HCT116 (cell line): Measurements from ENCODE around the gene TMC1.

Experiments used
- CEBPB ChIP-seq: IDR thresholded peaks from 2 replicates; pipeline ENCODE4 v1.6.1; 2012; ENCODE audit warnings: low read depth
- EZH2 ChIP-seq: fragments of 200-600 bp; sonication (generic); IDR thresholded peaks from 2 replicates; pipeline ENCODE4 v1.6.1; 2017; ENCODE audit warnings: antibody characterized with exemption, mixed run types
- EZH2phosphoT487 ChIP-seq: fragments of 200-600 bp; IDR thresholded peaks from 2 replicates; pipeline ENCODE4 v1.6.1; 2018; ENCODE audit warnings: antibody characterized with exemption, borderline replicate concordance
- POLR2A ChIP-seq: IDR thresholded peaks from 2 replicates; pipeline ENCODE4 v1.7.0; 2011; ENCODE audit warnings: borderline replicate concordance; ENCODE audit not compliant: insufficient read depth, insufficient read length; ENCODE audit errors: extremely low read depth
- POLR2AphosphoS5 ChIP-seq: IDR thresholded peaks from 2 replicates; pipeline ENCODE4 v1.6.1; 2011; ENCODE audit warnings: mild to moderate bottlenecking, low read depth, low read length, moderate library complexity
- TF ChIP-seq, protein P1 (sequence below), 3 experiments: fragments of 200-600 bp in 1 of 3; sonication (generic) in 1 of 3; IDR thresholded peaks in 2 of 3; conservative IDR thresholded peaks in 1 of 3; 2 replicates each; pipeline ENCODE4 v1.5.1; 2012 to 2017; ENCODE audit warnings: low read depth in 2 of 3, low read length in 2 of 3, antibody characterized with exemption in 1 of 3, borderline replicate concordance in 1 of 3, control low read depth in 1 of 3, mild to moderate bottlenecking in 1 of 3, mixed read lengths in 1 of 3, mixed run types in 1 of 3, moderate library complexity in 1 of 3; ENCODE audit not compliant: insufficient read depth in 1 of 3
- TF ChIP-seq, protein P2 (sequence below): IDR thresholded peaks from 2 replicates; pipeline ENCODE4 v1.6.1; 2012; ENCODE audit warnings: low read depth

- TF ChIP-seq, protein P1, sequence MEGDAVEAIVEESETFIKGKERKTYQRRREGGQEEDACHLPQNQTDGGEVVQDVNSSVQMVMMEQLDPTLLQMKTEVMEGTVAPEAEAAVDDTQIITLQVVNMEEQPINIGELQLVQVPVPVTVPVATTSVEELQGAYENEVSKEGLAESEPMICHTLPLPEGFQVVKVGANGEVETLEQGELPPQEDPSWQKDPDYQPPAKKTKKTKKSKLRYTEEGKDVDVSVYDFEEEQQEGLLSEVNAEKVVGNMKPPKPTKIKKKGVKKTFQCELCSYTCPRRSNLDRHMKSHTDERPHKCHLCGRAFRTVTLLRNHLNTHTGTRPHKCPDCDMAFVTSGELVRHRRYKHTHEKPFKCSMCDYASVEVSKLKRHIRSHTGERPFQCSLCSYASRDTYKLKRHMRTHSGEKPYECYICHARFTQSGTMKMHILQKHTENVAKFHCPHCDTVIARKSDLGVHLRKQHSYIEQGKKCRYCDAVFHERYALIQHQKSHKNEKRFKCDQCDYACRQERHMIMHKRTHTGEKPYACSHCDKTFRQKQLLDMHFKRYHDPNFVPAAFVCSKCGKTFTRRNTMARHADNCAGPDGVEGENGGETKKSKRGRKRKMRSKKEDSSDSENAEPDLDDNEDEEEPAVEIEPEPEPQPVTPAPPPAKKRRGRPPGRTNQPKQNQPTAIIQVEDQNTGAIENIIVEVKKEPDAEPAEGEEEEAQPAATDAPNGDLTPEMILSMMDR (IDR thresholded peaks at IDR 0.05 in 2 of 3, conservative IDR thresholded peaks at IDR 0.05 in 1 of 3; ENCODE audit: borderline replicate concordance in 1 of 3, insufficient read depth in 1 of 3, low read depth in 2 of 3, low read length in 2 of 3): no peak
- TF ChIP-seq, protein P2, sequence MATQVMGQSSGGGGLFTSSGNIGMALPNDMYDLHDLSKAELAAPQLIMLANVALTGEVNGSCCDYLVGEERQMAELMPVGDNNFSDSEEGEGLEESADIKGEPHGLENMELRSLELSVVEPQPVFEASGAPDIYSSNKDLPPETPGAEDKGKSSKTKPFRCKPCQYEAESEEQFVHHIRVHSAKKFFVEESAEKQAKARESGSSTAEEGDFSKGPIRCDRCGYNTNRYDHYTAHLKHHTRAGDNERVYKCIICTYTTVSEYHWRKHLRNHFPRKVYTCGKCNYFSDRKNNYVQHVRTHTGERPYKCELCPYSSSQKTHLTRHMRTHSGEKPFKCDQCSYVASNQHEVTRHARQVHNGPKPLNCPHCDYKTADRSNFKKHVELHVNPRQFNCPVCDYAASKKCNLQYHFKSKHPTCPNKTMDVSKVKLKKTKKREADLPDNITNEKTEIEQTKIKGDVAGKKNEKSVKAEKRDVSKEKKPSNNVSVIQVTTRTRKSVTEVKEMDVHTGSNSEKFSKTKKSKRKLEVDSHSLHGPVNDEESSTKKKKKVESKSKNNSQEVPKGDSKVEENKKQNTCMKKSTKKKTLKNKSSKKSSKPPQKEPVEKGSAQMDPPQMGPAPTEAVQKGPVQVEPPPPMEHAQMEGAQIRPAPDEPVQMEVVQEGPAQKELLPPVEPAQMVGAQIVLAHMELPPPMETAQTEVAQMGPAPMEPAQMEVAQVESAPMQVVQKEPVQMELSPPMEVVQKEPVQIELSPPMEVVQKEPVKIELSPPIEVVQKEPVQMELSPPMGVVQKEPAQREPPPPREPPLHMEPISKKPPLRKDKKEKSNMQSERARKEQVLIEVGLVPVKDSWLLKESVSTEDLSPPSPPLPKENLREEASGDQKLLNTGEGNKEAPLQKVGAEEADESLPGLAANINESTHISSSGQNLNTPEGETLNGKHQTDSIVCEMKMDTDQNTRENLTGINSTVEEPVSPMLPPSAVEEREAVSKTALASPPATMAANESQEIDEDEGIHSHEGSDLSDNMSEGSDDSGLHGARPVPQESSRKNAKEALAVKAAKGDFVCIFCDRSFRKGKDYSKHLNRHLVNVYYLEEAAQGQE: no peak
- TF ChIP-seq CEBPB (no peak), POLR2AphosphoS5 (no peak), EZH2phosphoT487 (no peak), POLR2A (no peak), EZH2 (no peak)
Measured at GRCh38 chr9:72563806-72564205, 42.4 kb downstream of the TMC1 start.
